ENCODE results near the gene TAGLN. TPM values are rescaled to one million over a fixed set of nuclear protein-coding genes. Genes with fewer than 3 reads are reported as not detected.

The TAGLN gene
- polyA plus RNA-seq, 1 of the 3 experiments (the other 2 are of a cell fraction), result 519 TPM

DNA sequence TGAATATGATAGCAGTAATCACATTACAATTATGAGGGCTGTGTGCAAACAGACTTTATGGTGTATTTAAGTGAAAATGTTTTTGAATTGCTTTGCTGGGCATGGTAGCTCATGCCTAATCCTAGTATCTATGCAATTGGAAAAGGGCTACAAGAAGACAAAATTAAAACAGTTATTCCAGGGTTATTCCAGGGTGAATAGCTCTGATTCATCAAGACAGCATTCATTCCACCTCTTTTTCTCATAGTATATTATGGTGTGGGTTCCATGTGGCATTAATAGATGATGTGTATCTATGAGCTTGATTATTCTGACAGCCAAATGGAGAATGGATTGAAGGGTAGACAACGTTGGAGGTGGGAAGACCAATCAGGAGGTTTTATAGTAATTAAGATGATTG is 32.7 kb upstream of the TAGLN start (continued):
- TF ChIP-seq USF1 (IDR thresholded peaks at IDR 0.05; ENCODE audit: borderline replicate concordance, low read depth), result no peak

- no peak overlapping the region for H3K9ac ChIP-seq
- no peak for TF ChIP-seq TAF1 (IDR thresholded peaks at IDR 0.05; ENCODE audit: borderline replicate concordance, low read depth, low read length)
- no peak for TF ChIP-seq RAD21 (IDR thresholded peaks at IDR 0.05; ENCODE audit: low read length)
- TF ChIP-seq FOXJ3 (CRISPR knock-in tag; IDR thresholded peaks at IDR 0.05), result no peak
- TF ChIP-seq, protein P1, sequence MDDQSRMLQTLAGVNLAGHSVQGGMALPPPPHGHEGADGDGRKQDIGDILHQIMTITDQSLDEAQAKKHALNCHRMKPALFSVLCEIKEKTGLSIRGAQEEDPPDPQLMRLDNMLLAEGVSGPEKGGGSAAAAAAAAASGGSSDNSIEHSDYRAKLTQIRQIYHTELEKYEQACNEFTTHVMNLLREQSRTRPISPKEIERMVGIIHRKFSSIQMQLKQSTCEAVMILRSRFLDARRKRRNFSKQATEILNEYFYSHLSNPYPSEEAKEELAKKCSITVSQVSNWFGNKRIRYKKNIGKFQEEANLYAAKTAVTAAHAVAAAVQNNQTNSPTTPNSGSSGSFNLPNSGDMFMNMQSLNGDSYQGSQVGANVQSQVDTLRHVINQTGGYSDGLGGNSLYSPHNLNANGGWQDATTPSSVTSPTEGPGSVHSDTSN (IDR thresholded peaks at IDR 0.05), result no peak
- TF ChIP-seq CTCF (IDR thresholded peaks at IDR 0.05), result no peak
- POLR2A ChIA-PET, result no interaction called here
- peaks cover 23% of the 10 kb centered on the region for H4K20me1 ChIP-seq (ENCODE audit: insufficient read depth)
- peaks cover 48 to 64% of the 10 kb centered on the region in 2 experiments for H3K36me3 ChIP-seq (replicated peaks in 1 of 2; ENCODE audit: control insufficient read depth in 1 of 2, insufficient read depth in 2 of 2, low read length in 1 of 2)
- no peaks in the 10 kb centered on the region for H3K27me3 ChIP-seq (ENCODE audit: insufficient read depth)
- H3K27ac ChIP-seq (ENCODE audit: low read depth in 2 of 2, low read length in 1 of 2), result no peak overlapping the region
- peaks cover 50% of the 10 kb centered on the region for H3K79me2 ChIP-seq (ENCODE audit: insufficient read depth)
- H3K4me2 ChIP-seq, result no peak overlapping the region
- no peak for DNase-seq
- 100% methylated on average over 2 of the region's 2 CpGs for WGBS (ENCODE audit: low lambda C conversion rate)
- peaks cover 0 to 10% of the 10 kb centered on the region in 2 experiments; a peak in 2 of 4 replicates for H3K4me1 ChIP-seq (ENCODE audit: control insufficient read depth in 1 of 2, insufficient read depth in 2 of 2, low read depth in 1 of 2, low read length in 1 of 2)
- H2AFZ ChIP-seq (ENCODE audit: low read depth), result no peak overlapping the region
- H3K9me3 ChIP-seq, result no peaks in the 10 kb centered on the region
- H3F3A ChIP-seq (replicated peaks; ENCODE audit: insufficient read depth), result peaks cover 26% of the 10 kb centered on the region
- no peaks in the 10 kb centered on the region for H3K9me2 ChIP-seq
- no peak overlapping the region for H3K4me3 ChIP-seq (ENCODE audit: low read depth in 2 of 2, low read length in 1 of 2)
- CTCF ChIA-PET, result interaction anchor here (0.6 to 1.0 kb wide), 3 partner anchors 63 to 1190 kb away, joined by 3 read pairs; partner anchors contain the start of genes PCSK7, RNF214 and UBE4A
These were observed 29.4 kb upstream of the TAGLN start for GRCh38 chr11:117169736-117170135.

DNA sequence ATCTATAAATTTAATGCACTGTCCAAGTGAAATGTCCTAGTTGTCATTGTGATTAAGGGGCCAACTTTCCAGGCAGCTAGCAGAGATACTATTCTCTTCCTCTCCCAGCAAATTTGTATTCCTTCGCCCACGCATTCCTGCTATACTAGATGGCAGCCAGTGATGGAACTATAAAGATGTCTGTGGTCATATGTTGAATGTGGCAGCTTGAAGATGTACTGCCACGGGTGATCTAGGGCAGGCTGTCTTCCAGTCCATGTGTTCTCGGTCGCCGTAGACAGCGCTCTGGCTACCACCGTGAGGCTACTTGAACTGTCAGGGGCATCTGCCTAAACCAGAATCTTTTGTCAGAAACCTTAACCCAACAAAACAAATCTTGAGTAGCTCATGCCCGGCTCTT is 29.0 kb upstream of the TAGLN start:
- H3K4me3 ChIP-seq (ENCODE audit: low read depth in 2 of 2, low read length in 1 of 2), result no peak overlapping the region
- ChIA-PET CTCF (interaction anchor here (0.9 to 1.1 kb wide), 3 partner anchors 12 to 188 kb away, joined by 3 read pairs; partner anchors contain the start of genes PCSK7 and RNF214), POLR2A (interaction anchor here (0.6 kb wide), 1 partner anchor 12 kb away, joined by 4 read pairs; no protein-coding TSS in a partner anchor)
- H3K27ac ChIP-seq (ENCODE audit: low read depth in 2 of 2, low read length in 1 of 2), result no peak overlapping the region
- H3K36me3 ChIP-seq (replicated peaks in 1 of 2; ENCODE audit: control insufficient read depth in 1 of 2, insufficient read depth in 2 of 2, low read length in 1 of 2), result peaks cover 47 to 63% of the 10 kb centered on the region in 2 experiments
- peaks cover 29% of the 10 kb centered on the region for H3F3A ChIP-seq (replicated peaks; ENCODE audit: insufficient read depth)
- H3K27me3 ChIP-seq (ENCODE audit: insufficient read depth), result no peaks in the 10 kb centered on the region
- WGBS (ENCODE audit: low lambda C conversion rate), result 96% methylated on average over 9 of the region's 9 CpGs
- H3K4me1 ChIP-seq (ENCODE audit: control insufficient read depth in 1 of 2, insufficient read depth in 2 of 2, low read depth in 1 of 2, low read length in 1 of 2), result peaks cover 0 to 10% of the 10 kb centered on the region in 2 experiments; a peak in 2 of 4 replicates
- peaks cover 48% of the 10 kb centered on the region for H3K79me2 ChIP-seq (ENCODE audit: insufficient read depth)
- no peak overlapping the region for H3K9ac ChIP-seq
- no peaks in the 10 kb centered on the region for H3K9me3 ChIP-seq
- peaks cover 23% of the 10 kb centered on the region for H4K20me1 ChIP-seq (ENCODE audit: insufficient read depth)
- no peak overlapping the region for H2AFZ ChIP-seq (ENCODE audit: low read depth)
- no peak for DNase-seq
- H3K4me2 ChIP-seq, result no peak overlapping the region
- no peaks in the 10 kb centered on the region for H3K9me2 ChIP-seq
- TF ChIP-seq YY1 (IDR thresholded peaks at IDR 0.05; ENCODE audit: low read depth) (no peak), SIN3A (IDR thresholded peaks at IDR 0.05; ENCODE audit: borderline replicate concordance, low read depth, low read length) (no peak), TAF1 (IDR thresholded peaks at IDR 0.05; ENCODE audit: borderline replicate concordance, low read depth, low read length) (no peak), RAD21 (IDR thresholded peaks at IDR 0.05; ENCODE audit: low read length) (no peak), TEAD4 (IDR thresholded peaks at IDR 0.05; ENCODE audit: borderline replicate concordance, insufficient read depth) (no peak), NFIC (IDR thresholded peaks at IDR 0.05; ENCODE audit: borderline replicate concordance) (no peak), GATA2 (CRISPR knock-in tag; IDR thresholded peaks at IDR 0.05) (no peak), EP300 (IDR thresholded peaks at IDR 0.05; ENCODE audit: borderline replicate concordance in 1 of 2, low read depth in 1 of 2, low read length in 1 of 2) (no peak)
- TF ChIP-seq, protein P1 (IDR thresholded peaks at IDR 0.05), result no peak
- TF ChIP-seq, protein P2, sequence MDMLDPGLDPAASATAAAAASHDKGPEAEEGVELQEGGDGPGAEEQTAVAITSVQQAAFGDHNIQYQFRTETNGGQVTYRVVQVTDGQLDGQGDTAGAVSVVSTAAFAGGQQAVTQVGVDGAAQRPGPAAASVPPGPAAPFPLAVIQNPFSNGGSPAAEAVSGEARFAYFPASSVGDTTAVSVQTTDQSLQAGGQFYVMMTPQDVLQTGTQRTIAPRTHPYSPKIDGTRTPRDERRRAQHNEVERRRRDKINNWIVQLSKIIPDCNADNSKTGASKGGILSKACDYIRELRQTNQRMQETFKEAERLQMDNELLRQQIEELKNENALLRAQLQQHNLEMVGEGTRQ (IDR thresholded peaks at IDR 0.05; ENCODE audit: borderline replicate concordance, low read depth, low read length), result no peak
- TF ChIP-seq, protein P3, sequence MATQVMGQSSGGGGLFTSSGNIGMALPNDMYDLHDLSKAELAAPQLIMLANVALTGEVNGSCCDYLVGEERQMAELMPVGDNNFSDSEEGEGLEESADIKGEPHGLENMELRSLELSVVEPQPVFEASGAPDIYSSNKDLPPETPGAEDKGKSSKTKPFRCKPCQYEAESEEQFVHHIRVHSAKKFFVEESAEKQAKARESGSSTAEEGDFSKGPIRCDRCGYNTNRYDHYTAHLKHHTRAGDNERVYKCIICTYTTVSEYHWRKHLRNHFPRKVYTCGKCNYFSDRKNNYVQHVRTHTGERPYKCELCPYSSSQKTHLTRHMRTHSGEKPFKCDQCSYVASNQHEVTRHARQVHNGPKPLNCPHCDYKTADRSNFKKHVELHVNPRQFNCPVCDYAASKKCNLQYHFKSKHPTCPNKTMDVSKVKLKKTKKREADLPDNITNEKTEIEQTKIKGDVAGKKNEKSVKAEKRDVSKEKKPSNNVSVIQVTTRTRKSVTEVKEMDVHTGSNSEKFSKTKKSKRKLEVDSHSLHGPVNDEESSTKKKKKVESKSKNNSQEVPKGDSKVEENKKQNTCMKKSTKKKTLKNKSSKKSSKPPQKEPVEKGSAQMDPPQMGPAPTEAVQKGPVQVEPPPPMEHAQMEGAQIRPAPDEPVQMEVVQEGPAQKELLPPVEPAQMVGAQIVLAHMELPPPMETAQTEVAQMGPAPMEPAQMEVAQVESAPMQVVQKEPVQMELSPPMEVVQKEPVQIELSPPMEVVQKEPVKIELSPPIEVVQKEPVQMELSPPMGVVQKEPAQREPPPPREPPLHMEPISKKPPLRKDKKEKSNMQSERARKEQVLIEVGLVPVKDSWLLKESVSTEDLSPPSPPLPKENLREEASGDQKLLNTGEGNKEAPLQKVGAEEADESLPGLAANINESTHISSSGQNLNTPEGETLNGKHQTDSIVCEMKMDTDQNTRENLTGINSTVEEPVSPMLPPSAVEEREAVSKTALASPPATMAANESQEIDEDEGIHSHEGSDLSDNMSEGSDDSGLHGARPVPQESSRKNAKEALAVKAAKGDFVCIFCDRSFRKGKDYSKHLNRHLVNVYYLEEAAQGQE (IDR thresholded peaks at IDR 0.05; ENCODE audit: low read depth, low read length), result no peak
